Natural killer cell (primary cell): ENCODE results near the gene HK3. TPM values are rescaled to one million over a fixed set of nuclear protein-coding genes. Genes with fewer than 3 reads are reported as not detected.

Experiments used
- ATAC-seq, 3 donors: fragments of 150-1000 bp in 2 of 3; fragments of 200-7000 bp in 1 of 3; cut with Tn5 transposase; 1 replicate in 1 of 3; 2 replicates in 2 of 3; pipeline ENCODE4 v1.10.0; 2021; ENCODE audit warnings: mild to moderate bottlenecking in 2 of 3, moderate library complexity in 2 of 3
- DNase-seq, 2 donors: peaks; one replicate each; pipeline versions ENCODE4 v3.0.0 to v3.0.0-alpha.2; 2013 to 2021; ENCODE audit warnings: mixed read lengths in 1 of 2
- H3K27ac ChIP-seq: one replicate; pipeline ENCODE4 v1.5.1; 2013; ENCODE audit warnings: mild to moderate bottlenecking, low read length
- H3K27me3 ChIP-seq: one replicate; pipeline ENCODE4 v1.6.1; 2013; ENCODE audit warnings: low read length; ENCODE audit not compliant: control insufficient read depth, insufficient read depth
- H3K36me3 ChIP-seq: one replicate; pipeline ENCODE4 v1.6.1; 2013; ENCODE audit warnings: low read length; ENCODE audit not compliant: control insufficient read depth, insufficient read depth
- H3K4me1 ChIP-seq: one replicate; pipeline ENCODE4 v1.6.1; 2013; ENCODE audit warnings: low read length; ENCODE audit not compliant: control insufficient read depth, insufficient read depth
- H3K4me3 ChIP-seq: one replicate; pipeline ENCODE4 v1.5.1; 2013; ENCODE audit warnings: low read length
- H3K9me3 ChIP-seq: one replicate; pipeline ENCODE4 v1.6.1; 2013; ENCODE audit warnings: low read length; ENCODE audit not compliant: control insufficient read depth, insufficient read depth
- H3K27ac Mint-ChIP-seq, 2 donors: one replicate each; pipeline ENCODE4 v1.8.0; 2022; ENCODE audit warnings: mild to moderate bottlenecking in 2 of 2, mixed read lengths in 2 of 2, moderate library complexity in 1 of 2
- H3K27me3 Mint-ChIP-seq, 2 donors: one replicate each; pipeline ENCODE4 v1.8.0; 2022; ENCODE audit warnings: low read depth in 2 of 2, mixed read lengths in 2 of 2
- H3K36me3 Mint-ChIP-seq: one replicate; pipeline ENCODE4 v1.8.0; 2022; ENCODE audit warnings: mixed read lengths
- H3K4me1 Mint-ChIP-seq, 2 donors: one replicate each; pipeline ENCODE4 v1.8.0; 2022; ENCODE audit warnings: mixed read lengths in 2 of 2
- H3K4me3 Mint-ChIP-seq: one replicate; pipeline ENCODE4 v1.8.0; 2022; ENCODE audit warnings: mild to moderate bottlenecking, moderate library complexity, mixed read lengths
- H3K9me3 Mint-ChIP-seq, 2 donors: one replicate each; pipeline ENCODE4 v1.8.0; 2022; ENCODE audit warnings: mixed read lengths in 2 of 2
- WGBS: methylation state at CpG from one replicate; pipeline ENCODE4 v1.1.7; 2013; ENCODE audit warnings: missing lambda C conversion rate; ENCODE audit not compliant: insufficient coverage; 5-methylcytosine and 5-hydroxymethylcytosine counted together
- intact Hi-C: fragments of 100-400 bp; cut with micrococcal nuclease; formaldehyde crosslinking; loops from one replicate; pipeline ENCODE4 v1.14.2; 2022
- total RNA-seq, 4 donors: library from RNA; stranded (reverse); fragments of 120-200 nt in 1 of 4; gene quantifications; one replicate each; pipeline versions ENCODE4 v1.2.3 to v1.2.4, GENCODE V29; 2013 to 2022
- TF ChIP-seq, protein P1 (sequence below): fragments of 200-600 bp; IDR thresholded peaks from one replicate; pipeline ENCODE4 v1.8.0; 2022; ENCODE audit warnings: antibody characterized with exemption

HK3 gene
- total RNA-seq, 3 donors from 2014 or later (not counting 1 experiment from before 2014, with no cell fraction given), result 6.6 to 56.1 (median 26.2) TPM

GRCh38 chr5:176861276-176861675 is 37.9 kb downstream of the HK3 start:
- no peak overlapping the region for H3K27ac Mint-ChIP-seq
- intact Hi-C loops, result no loop called here
- H3K9me3 Mint-ChIP-seq, result no peaks in the 10 kb centered on the region
- TF ChIP-seq, protein P1, sequence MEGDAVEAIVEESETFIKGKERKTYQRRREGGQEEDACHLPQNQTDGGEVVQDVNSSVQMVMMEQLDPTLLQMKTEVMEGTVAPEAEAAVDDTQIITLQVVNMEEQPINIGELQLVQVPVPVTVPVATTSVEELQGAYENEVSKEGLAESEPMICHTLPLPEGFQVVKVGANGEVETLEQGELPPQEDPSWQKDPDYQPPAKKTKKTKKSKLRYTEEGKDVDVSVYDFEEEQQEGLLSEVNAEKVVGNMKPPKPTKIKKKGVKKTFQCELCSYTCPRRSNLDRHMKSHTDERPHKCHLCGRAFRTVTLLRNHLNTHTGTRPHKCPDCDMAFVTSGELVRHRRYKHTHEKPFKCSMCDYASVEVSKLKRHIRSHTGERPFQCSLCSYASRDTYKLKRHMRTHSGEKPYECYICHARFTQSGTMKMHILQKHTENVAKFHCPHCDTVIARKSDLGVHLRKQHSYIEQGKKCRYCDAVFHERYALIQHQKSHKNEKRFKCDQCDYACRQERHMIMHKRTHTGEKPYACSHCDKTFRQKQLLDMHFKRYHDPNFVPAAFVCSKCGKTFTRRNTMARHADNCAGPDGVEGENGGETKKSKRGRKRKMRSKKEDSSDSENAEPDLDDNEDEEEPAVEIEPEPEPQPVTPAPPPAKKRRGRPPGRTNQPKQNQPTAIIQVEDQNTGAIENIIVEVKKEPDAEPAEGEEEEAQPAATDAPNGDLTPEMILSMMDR, result no peak
- H3K4me1 Mint-ChIP-seq, result peaks cover 0 to 3% of the 10 kb centered on the region in 2 donors
- DNase-seq, result no peak
- no peaks in the 10 kb centered on the region for H3K9me3 ChIP-seq
- no peaks in the 10 kb centered on the region for H3K36me3 Mint-ChIP-seq
- ATAC-seq, result no peak
- H3K4me3 Mint-ChIP-seq, result no peak overlapping the region
- no peak overlapping the region for H3K27ac ChIP-seq
- no peaks in the 10 kb centered on the region for H3K4me1 ChIP-seq
- H3K36me3 ChIP-seq, result no peaks in the 10 kb centered on the region
- peaks cover 14% of the 10 kb centered on the region for H3K27me3 ChIP-seq
- H3K27me3 Mint-ChIP-seq, result peaks cover 23% of the 10 kb centered on the region in 2 donors
- 82% methylated on average over 11 of the region's 11 CpGs for WGBS
- no peak overlapping the region for H3K4me3 ChIP-seq

DNA sequence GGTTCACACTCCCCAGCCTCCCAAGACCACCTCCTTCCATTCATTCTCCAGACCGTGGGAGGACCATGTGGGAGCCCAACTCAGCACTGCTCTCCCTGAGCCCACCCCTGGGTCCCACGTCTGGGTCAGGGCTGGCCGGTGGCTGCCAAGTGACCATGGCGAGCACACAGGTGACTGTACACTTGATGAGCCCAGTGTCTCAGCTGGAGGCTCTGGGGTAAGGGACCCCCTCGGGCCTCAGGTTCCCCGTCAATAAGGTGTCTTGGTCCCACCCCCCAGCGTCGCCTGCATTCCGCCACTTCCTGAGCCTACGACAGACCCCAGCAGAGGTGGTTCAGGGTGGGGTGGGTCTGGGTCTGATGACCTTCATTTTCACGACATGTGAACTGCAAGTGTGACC is 38.8 kb downstream of the HK3 start:
- intact Hi-C loops, result no loop called here
- Mint-ChIP-seq H3K27ac (no peak overlapping the region), H3K4me3 (no peak overlapping the region), H3K4me1 (peaks cover 0 to 3% of the 10 kb centered on the region in 2 donors), H3K27me3 (peaks cover 16 to 19% of the 10 kb centered on the region in 2 donors), H3K9me3 (no peaks in the 10 kb centered on the region), H3K36me3 (no peaks in the 10 kb centered on the region)
- Histone ChIP-seq H3K36me3 (no peaks in the 10 kb centered on the region), H3K4me1 (no peaks in the 10 kb centered on the region), H3K4me3 (no peak overlapping the region), H3K27me3 (peaks cover 6% of the 10 kb centered on the region), H3K9me3 (no peaks in the 10 kb centered on the region), H3K27ac (no peak overlapping the region)
- ATAC-seq, result peak in 1 of 3 donors; percentile 12
- DNase-seq, result no peak
- WGBS, result 79% methylated on average over 11 of the region's 11 CpGs
- TF ChIP-seq, protein P1, result no peak

GRCh38 chr5:176859916-176860315 is 39.2 kb downstream of the HK3 start:
- Histone ChIP-seq H3K27me3 (peaks cover 3% of the 10 kb centered on the region), H3K36me3 (no peaks in the 10 kb centered on the region), H3K27ac (no peak overlapping the region), H3K4me3 (no peak overlapping the region), H3K9me3 (no peaks in the 10 kb centered on the region), H3K4me1 (no peaks in the 10 kb centered on the region)
- H3K4me3 Mint-ChIP-seq, result no peak overlapping the region
- no peak overlapping the region for H3K27ac Mint-ChIP-seq
- TF ChIP-seq, protein P1, result no peak
- 71% methylated on average over 10 of the region's 10 CpGs for WGBS
- no peaks in the 10 kb centered on the region for H3K9me3 Mint-ChIP-seq
- ATAC-seq (no peak), DNase-seq (no peak)
- H3K27me3 Mint-ChIP-seq, result peaks cover 14 to 17% of the 10 kb centered on the region in 2 donors
- peaks cover 0 to 3% of the 10 kb centered on the region in 2 donors for H3K4me1 Mint-ChIP-seq
- no peaks in the 10 kb centered on the region for H3K36me3 Mint-ChIP-seq
- intact Hi-C loops, result no loop called here

DNA sequence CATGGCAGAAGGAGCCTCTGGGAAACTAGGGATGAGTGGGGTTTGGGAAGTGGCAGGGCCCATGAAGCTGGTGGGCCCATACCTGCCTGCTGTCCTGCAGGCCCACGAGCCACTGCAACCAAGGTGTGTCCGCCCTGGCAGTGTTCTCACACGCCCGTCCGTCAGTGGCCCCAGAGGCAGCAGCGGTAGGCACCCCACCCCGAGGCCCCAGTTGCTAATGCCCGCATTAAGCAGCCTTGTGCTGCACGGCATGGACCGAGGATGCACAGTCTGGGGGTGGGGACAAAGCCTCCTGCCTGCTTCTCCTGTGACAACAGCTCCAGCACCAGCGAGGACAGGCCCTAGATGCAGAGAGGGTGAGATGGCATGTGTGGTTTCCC is 41.3 kb downstream of the HK3 start:
- Histone ChIP-seq H3K27ac (no peak overlapping the region), H3K4me1 (no peaks in the 10 kb centered on the region), H3K36me3 (no peaks in the 10 kb centered on the region), H3K27me3 (no peaks in the 10 kb centered on the region), H3K4me3 (no peak overlapping the region), H3K9me3 (no peaks in the 10 kb centered on the region)
- Mint-ChIP-seq H3K27me3 (peaks cover 9 to 13% of the 10 kb centered on the region in 2 donors), H3K36me3 (no peaks in the 10 kb centered on the region), H3K27ac (no peak overlapping the region), H3K9me3 (no peaks in the 10 kb centered on the region), H3K4me1 (no peaks in the 10 kb centered on the region), H3K4me3 (no peak overlapping the region)
- no peak for DNase-seq
- WGBS, result 81% methylated on average over 11 of the region's 11 CpGs
- TF ChIP-seq, protein P1, result no peak
- ATAC-seq, result no peak
- intact Hi-C loops, result no loop called here
